HG03442 (cell line): ENCODE measurements around the gene GRIK5.

ENCODE experiments used
- ATAC-seq: cut with Tn5 transposase; IDR thresholded peaks from one replicate; pipeline ENCODE4 v1.9.1; 2021; ENCODE audit warnings: mild to moderate bottlenecking, moderate library complexity; ENCODE audit not compliant: unreplicated experiment

The GRIK5 gene

DNA sequence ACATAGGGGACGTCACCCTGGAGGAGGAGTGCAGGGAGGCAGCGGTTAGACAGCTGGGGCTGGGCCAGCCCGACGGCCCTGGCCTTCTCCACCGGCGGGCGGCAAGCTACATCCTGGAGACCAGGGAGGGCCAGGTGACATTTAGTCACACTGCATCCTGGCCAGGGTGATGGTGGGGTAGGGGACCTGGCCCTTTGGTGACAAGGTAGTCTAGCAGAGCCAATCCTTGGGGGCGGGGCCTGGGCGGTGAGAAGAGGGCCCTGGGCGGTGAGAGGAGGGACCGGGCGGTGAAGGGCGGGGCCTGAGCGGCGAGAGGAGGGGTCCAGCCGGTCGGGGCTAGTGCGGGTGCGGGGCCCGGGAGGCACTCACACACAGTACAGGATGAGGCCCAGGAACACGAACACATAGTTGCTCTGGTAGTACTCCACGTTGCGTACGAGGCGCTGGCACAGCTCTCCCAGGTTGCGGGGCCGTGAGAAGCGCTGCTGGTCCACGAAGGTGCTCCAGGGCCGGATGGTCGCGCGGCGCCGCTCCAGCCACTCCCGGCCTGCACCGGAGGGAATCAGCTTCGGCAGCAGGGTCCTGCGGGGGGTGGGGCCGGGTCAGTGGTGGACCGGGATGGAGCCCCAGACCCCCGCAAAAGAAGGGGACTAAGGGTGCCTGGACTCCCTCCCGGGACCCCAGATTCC is 111.5 kb downstream of the GRIK5 start:
- ATAC-seq, result peak; percentile 39

DNA sequence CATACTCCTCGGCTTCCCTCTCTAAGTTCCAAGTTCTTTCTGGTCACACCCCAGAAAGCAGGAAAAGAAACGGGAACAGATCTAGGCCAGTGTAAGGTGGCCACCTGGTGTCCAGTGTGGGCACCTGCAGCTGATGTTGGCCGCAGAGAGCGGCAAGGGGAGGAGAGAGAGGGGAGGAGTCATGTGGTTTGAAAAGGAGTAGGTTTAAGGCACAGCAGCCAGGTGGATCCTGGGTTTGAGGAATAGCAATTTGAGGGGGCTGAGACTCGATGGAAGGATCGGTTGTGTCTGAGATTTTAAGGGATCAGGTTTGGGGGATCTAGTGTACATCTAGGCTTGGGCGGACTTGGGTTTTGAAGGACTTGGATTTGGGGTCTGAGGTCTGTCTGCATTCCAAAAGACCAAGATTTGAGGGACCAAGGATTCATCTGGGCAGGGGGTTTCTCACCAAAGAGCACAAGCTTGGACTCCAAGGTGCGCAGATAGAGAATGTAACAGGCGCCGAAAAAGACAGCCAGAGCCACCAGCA is 112.1 kb downstream of the GRIK5 start:
- ATAC-seq, result no peak

DNA sequence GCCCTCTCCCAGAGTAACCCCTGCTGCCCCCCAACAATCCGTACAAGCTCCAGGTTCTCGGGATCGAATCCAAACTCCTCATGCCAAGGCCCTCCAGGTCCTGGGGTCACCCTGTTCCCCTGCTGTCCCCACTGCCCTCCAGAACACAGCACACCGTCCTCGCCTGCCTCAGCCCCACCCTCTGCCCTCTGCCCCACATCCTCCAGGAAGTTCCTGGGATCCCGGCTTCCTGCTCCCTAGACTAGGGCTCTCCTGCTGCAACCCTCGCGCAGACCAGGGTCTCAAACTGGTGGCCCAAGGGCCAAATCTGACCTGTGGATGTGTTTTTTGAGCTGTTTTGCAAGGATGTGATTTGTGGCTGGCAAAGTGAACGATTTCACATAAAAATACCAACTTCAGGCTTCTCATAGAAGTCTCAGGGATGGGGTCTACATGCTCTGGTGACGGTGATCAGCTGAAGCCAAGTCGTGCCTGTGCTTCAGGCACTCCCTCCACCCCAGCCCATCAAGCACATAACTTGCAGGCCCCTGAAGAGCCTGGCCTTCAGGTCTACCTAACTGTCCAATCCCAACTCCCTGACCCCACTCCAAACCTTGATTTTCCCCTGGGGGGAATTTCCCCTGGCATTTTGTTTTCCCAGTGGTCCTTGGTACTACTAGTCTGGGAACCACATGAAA is 112.7 kb downstream of the GRIK5 start:
- ATAC-seq, result no peak

GRCh38 chr19:41956621-41957020 is 113.4 kb downstream of the GRIK5 start:
- no peak for ATAC-seq

DNA sequence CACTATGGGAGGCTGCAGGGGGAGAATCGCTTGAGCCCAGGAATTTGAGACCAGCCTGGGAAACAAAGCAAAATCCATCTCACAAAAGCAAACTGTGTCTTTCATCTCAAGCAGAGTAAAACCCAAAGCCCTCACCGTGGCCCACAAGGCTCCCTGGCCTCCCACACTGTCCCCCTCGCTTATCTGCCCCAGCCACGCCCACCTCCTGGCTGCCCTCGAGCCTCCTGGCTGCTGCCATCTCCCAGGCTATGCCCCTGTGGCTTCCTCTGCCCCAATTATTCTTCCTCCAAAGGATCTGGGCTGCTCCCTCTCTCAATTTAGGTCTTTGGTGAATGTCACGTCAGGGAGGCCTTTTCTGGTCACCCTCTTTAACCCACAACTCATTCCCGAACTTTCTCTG is 114.5 kb downstream of the GRIK5 start:
- ATAC-seq, result no peak

GRCh38 chr19:41951686-41952172 is 118.3 kb downstream of the GRIK5 start:
- no peak for ATAC-seq
